Pons (tissue), 1 donor: ENCODE data around the gene DAB2IP.

Experiments
- DNase-seq: peaks from one replicate; pipeline ENCODE4 v3.0.0-alpha.2; 2016; ENCODE audit warnings: low spot score

Gene DAB2IP

DNA sequence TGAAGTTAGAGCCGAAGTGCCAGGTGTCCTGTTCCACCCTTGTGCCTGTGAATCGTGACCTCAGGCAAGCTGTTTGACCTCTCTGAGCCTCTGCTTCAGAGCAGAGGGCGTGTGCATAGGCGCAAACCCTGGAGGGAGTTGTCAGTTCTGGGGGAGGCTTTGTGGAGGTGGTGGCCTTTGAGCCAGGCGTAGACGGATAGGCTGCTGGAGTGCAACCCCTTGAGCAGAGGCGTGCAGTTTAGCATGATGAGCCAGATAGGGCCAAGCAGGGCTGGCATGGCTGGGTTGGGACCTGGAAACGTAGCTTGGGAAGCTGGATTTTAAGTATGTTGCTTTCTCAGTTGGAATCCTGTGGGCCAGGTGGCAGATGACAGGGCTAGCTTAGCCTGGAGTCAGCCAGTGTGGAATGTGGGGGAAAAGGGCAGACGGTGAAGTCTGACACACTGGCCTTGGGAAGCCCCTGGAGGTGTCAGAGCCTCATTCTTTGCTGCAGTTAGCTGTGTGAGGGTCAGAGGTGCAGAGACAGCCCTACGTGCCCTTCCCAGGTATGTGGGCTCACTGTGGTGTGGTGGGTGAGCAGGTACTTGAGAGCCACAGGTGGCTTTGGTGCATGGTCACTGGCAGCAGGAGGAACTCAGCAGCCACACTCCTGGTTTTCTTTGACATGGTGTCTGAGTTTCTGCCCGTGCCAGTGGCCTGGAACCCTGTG, 93.4 kb downstream of the DAB2IP start:
- DNase-seq, result no peak

DNA sequence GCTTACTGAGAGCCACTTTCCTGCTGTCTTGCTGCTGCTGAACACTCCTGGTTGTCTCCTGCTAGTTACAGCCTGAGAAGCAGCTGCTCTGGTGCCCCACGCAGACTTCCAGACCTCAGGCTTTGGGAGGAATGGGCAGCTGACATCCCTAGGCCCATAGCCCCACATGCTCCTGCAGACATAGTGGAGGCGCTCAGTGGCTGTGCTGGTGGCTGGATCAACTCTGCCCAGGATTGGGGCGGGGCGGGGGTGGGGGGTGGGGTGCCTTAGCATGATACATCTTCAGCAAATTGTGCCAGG, 93.9 kb downstream of the DAB2IP start:
- no peak for DNase-seq

DNA sequence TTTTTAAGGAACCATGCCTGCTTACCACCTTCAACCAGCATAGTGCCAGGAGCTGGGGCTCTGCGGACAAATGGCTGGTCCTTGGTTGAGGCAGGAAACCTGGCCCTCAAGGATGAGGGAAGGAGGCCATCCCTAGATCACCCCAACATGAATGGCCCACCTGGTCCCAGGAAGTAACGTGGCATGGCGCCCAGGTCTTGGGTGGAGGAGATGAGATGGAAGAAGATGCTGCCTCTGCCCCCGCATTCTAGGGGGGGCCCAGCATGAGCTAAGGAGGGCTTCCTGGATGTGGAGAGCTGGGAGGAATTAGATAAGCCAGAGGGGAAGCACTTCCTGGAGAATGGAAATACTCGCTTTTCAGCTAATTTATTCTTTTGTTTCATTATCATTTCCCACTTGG, 95.0 kb downstream of the DAB2IP start:
- no peak for DNase-seq

DNA sequence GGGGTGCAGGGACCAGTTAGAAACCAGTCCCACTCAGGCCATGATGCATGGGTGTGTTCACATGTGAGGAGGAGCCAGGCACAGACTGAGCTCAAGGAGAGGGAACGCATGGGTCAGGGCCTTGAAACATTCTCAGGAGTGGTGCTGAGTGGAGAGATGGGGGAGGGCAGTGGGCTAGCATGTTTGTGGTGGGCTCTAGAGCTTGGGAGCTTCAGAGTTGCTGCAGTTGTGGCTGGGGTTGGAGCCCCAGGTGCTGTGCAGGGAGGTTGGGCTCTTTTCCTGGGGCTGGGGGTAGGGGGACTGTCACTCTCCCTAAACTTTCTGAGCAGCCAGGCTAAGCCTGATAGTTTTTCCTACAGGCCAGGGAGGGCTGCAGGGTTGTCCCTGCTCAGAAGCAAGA, 95.4 kb downstream of the DAB2IP start:
- DNase-seq, result no peak

DNA sequence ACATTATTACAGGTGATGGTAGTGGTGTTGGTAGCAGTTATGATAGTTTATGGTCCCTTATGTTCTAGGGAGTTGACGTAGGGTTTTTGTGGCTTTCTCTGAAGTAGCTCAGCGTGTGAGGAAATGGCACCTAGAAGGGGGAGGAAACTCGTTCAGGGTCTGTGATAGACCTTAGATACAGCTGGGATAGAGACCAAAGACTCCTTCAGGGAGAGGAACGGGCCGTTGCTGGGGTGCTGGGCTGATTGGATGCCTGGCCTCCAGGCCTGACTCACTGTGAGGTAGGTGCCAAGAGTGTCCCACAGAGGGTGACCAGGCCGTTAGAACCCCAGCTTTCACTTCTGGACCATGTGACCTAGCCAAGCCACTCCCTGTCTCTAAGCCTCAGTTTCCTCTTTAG, 96.6 kb downstream of the DAB2IP start:
- DNase-seq, result no peak

DNA sequence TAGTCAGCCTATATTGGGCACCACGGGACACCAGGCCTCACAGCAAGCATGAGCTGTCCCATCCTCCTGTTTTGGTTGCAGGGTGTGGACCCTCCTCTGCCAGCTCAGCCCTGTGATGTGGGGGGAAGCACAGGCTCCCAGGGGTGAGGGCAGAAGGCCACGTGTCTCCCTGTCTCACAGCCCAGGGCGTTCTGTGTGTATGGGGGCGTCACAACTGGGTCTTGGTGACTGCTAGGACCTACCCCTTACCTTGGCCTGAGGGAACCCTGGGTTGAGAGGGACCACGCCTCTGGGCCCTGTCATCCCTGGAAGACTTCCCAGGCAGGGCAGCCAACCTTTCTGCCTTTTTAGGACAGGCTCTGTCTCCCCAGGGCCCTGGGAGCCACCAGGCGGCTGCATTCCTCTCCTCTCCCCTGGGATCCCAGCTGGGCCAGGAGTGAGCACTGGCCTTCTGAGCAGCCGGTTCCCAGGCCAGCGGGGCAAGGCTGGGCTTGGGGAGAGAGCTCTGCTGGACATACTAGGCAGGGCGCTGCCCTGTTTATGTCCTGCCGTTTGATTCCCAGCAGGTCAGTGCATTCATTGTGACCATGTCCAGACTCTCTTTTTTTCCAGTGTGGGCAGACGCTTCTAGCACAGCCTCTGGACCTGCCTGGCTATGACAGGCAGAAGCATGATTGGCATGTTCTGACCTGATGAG, 97.4 kb downstream of the DAB2IP start:
- DNase-seq, result no peak

DNA sequence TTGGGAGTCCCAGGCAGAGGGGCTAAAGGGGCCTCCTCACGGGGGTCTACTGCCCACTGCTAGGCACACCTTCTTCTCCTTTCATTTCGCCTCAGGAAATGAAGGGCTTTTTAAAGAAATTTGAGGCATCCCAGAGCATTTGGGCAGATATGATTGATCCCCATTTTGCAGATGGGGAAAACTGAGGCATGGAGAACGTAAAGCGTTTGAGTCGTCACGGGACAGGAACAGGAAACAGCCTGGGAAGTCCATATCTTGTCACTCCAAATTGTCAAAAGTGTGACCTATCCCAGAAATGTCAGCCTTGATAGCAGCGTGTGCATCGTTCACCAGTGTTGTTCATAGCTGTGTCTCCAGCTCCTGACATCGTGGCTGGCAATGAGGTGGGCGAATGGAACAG, 98.2 kb downstream of the DAB2IP start:
- DNase-seq, result no peak

DNA sequence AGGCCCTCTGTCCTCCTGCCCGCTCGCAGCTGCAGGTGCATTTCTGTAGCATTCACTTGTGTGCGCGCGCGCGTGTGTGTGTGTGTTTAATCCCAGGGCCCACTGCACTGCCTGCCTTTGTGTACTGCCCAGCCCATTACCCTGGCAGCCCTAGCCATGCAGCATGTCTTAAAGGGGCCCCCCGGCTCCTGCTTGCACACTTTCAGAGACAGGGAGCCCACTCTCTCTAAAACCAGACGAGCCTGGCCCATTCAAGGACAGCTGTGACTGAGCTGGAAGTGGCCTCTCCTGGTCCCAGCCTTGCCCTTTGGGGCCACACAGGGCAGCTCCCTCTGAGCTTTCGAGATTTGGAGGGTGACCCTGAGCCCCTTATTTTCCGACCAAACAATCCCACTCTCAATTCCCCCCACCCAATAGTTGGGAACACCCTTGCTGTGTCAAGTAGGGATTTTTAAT, 98.9 kb downstream of the DAB2IP start:
- no peak for DNase-seq

DNA sequence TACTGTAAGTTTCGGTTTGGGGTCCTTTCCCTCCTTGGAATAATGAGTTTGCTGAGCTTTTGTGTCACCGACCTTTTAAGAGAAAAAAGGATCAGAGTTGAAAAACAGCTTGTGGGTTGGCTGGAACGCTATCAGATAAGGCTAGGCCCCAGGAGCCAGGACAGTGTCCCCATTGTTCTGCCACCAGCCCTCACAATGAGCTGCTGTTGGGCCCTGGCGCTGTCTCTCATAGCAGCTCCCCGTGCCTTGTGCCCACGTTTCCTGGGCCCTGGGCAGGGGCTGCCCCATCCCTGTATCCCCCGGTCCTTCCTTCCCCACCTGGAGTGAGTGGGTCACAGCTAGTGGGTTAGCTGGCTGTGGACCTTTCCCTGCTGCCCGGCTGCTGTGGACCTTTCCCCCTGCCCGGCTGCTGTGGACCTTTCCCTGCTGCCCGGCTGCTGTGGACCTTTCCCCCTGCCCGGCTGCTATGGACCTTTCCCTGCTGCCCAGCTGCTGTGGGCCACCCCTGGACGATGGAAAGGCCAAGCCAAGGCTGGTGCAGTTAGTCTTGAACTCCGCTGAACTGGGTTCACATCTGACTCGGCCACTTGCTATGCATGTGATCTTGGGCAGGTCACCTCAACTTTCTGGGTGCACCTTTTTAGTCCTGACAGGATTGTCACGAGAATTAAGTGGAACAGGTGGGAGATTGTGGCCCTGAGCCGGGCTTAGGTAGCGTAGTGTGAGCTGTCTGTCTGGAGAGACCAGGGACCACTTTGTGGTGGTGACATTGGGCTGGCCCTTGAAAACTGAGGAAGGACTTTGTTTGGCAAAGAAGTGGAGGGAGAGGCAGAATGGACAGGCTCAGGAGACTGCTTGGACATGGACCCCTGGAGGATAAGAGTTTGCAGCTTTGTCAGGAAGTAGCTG, 99.5 kb downstream of the DAB2IP start:
- DNase-seq, result peak; percentile 95

DNA sequence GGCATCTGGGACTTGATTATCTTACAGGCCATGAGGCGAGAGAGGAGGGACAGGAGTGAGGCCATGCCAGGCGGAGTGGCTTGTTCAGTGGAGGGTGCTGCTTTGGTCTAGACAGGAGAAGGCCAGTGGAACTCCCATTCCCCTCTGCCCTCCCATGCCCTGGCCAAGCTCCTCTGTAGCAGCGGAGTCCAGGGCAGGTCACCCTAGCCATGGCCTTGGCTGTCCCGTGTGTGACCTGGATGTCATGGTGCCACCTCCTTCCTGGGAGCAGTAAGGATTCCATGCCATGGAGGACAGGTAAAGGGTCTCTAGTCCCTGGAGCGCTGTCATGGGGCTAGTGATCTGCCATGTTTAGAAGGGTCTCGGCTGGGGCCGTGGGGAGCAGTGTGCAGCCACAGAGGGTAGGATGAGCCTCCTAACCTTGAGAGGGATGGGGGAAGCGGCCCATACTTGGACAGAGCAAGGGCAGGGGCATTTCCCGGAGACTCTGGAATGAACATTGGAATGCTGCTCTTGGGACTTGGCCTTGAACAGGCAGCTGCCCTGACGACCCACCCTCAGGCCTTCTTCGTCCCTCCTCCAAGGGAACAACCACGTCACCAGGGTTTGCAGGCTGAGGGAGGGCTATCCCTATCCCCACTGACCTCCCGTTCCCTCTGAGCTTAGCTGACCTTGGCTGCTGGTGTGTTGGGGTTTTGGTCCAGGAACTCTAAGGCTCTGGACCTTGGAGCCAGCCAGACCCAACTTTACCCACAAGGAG, 100.4 kb downstream of the DAB2IP start:
- no peak for DNase-seq

DNA sequence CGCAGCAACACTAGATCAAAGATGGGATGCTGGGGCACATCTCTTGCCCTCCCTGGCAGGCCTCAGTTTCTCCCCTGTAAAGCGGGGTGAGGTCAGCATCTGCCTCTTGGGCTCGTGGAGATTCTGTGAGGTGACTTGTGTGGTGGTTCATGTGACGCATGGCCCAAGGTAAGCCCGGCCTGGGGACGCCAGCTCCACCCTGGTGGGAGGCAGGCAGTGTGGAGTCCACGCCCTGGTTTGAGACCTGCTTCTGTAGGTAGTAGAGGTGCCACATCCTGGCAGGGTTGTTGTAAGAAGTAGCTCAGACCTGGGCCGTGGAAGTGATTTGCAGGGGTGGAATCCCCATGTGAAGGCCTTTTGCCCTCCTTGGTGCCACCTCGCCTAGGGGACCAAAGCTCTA, 101.5 kb downstream of the DAB2IP start:
- DNase-seq, result no peak

DNA sequence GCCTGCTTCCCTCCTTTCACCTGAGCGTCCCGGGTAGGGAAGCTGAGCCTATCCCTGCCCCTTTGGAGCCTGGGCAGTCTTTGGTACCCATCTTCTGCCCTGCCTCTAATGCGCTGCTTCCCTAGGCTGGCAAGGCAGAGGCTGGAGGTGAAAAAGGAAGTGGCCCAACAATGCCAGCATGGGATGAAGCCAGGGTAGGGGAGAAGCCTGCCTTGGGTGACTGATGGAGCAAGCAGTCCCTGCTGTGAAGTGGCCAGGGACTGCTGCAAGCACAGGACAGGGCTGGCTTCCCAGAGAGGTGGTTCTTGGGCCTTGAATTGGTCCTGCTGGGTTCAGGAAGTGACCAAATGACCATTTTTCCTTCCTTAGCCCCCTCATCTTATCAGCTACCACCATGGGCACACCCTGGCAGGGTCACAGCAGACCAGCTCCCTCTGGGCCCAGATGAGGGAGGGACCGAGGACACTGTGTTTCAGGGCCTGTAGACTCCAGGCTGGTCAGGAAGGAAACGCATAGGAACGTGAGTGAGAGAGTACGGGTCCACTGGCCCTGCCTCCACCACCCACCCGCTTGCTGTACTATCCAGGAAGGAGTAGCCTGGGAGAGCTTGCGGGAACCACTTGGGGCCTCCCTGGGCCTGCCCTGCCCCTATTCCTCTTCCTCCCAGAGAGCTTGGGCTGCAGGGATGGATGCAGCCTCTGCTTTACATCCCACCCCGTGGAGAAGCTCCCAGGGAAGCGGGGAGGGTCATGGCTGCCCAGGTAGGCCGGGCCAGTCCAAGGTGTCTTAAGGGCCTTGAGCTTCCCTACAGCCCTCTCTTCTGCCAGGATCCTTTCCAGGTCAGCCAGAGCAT, 102.6 kb downstream of the DAB2IP start:
- no peak for DNase-seq

DNA sequence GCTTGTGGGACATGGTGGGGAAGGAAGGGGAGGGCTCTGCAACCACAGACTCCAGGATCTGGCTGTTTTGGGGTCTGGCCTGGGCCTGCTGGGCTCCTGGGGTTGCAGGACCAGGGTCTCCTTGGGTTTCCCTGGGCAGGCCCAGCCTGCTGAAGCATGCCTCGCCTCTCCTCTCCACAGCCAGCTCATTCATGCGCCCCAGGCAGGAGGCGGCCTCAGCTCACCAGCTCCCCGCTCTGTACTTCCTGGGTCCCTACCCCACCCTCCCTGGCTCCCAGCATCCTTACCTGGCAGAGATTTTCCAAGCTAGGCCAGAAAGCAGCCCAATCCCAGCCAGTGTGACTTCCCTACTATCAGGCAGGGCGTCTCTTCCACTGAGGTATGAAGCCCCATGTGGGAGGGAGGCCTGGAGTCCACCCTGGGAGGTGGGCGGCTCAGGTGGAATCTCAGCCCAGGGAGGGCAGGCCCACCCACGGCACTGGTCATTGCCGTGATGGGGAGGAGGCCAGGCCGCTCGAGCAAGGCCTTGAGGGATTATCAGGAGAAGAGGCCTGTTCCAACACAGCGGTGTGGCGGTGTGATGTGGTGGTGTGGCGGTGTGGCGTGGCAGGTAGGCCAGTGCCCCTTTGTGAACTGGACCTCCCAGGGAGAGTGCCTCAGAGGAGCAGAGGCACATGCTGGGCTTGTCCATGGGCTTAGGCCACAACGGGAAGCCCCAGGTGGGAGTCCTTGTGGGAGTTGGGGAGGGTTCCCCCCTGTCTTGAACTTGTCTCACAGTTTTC, 103.4 kb downstream of the DAB2IP start:
- DNase-seq, result no peak

DNA sequence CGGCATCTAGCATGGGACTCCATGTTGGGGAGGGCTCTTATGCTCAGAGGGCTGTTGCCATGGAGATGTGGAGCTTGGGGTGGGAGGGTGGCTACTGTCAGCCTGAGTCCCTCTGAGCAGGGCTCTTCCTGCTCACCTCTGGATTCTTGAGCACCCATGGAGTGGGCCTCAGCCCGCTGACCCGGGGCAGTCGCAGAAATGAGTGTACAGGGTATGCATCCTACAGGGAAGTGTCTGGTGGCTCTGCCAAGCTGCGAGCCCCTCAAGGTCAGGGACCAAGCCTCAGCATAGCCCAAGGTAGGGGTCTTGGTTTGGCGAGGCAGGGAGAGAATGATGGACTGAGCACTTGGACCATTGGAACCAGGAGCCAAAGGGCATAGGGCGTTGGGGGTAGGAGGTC, 104.1 kb downstream of the DAB2IP start:
- no peak for DNase-seq

DNA sequence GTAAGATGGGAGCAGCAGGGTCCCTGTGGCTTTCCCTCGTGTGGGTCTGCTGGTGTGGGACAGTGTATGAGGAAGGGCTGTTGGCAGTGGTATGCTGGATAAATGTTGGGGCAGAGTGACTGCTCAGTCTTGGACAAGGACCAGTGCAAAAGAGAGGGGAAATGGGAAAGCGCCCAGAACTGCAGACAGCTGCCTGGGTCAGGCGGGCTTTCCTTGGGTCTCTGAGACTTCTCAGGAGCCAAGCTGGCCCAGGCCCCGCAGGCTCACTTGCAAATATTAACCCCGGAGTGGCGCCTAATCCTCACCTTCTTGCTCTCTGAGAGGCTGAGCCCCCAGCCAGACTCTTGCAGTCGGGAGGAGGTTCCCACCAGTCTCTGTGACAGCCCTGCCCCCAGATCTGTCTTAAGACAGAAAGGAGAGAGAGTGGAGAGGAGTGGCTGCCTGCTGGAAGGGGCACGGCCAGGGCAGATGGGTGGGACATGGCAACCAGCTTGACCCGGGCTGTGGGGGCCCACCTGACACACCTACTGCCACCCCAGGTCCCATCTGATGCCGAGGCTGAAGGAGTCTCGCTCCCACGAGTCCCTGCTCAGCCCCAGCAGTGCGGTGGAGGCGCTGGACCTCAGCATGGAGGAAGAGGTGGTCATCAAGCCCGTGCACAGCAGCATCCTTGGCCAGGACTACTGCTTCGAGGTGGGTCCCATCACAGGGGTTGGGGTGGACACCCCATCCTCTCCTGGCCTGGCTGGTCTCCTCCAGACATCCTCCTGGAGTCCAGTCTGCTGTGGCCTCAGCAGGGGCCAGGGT, 105.2 kb downstream of the DAB2IP start:
- DNase-seq, result no peak

DNA sequence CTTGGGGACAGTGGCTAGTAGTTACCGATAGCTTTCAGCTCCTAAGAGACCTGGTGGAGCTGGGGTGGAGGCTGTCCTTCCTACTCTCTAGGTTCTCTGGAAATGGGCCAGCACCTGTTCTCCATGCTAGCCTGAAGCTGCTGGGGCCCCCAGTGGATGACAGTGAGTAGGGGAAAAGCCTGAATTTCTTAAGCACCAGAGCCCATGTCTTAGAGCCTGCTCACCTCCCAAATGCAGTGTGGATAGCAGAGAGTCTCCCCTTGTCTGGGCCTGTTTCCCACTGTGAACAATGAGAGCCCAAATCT, 105.8 kb downstream of the DAB2IP start:
- DNase-seq, result no peak

DNA sequence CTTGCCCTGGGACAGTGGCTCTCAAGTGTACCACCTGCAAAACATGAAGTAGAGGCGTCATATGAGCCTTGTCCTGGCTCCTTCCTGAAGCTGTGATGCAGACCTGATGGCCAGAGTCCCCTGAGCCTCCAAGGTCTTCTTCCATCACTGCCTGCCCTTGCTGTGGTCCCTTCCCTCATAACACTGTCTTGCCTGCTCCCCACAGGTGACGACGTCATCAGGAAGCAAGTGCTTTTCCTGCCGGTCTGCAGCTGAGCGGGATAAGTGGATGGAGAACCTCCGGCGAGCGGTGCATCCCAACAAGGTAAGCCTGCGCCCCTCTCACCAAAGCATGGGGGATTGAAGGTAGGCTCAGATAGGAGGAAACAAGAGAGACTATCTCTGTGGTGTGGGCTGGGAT, 107.3 kb downstream of the DAB2IP start:
- no peak for DNase-seq

DNA sequence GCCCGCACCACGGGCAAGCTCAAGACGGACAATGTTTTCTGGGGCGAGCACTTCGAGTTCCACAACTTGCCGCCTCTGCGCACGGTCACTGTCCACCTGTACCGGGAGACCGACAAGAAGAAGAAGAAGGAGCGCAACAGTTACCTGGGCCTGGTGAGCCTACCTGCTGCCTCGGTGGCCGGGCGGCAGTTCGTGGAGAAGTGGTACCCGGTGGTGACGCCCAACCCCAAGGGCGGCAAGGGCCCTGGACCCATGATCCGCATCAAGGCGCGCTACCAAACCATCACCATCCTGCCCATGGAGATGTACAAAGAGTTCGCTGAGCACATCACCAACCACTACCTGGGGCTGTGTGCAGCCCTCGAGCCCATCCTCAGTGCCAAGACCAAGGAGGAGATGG, 108.6 kb downstream of the DAB2IP start:
- no peak for DNase-seq

DNA sequence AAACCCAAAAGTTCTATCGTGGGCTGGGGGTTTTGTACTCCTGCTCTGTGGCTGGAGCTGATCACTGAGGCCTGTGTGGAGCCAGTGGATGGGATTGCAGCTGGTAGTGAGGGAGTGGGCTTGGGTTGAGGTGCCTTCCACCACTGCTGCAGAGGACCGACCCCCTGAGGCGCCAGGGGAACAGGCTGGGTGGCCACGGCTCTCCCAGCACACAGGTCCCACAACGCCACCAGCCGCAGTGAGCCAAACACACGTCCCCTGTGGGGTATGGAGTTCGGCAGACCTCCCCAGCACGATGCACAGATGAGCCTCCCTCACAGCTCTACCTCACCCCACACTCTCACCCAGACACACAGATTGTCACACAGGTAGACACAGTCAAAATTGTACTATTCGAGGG, 109.1 kb downstream of the DAB2IP start:
- DNase-seq, result no peak

DNA sequence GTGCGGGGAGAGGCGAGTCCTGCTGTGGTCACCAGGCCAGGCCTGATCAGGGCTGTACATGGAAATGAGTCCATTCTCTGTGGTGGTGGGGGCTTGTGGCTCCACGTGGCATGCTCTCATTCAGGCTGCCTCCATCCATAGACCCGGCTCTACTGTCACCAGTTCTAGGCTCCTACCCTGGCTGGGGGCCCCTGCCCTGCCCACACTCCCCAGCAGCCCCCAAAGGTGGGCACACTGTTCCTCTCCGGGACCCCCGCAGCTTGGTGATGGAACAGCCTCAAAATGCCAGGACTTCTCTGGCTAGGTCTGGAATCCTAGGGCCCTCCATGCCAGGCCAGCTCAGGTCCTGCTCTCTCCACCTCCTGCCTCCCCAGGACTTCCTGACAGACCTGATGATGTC, 111.7 kb downstream of the DAB2IP start:
- DNase-seq, result no peak
